Activated T-cell treated with anti-CD3 and anti-CD28 coated beads, Interleukin-2, amount 50 U/mL, for 24 hours (primary cell): Measurements from ENCODE around the gene BMP2K.
A peak's percentile ranks its signal among the peaks of the same experiment; 100 is the strongest.
"Not testable (repeated sequence)": the region's sequence is repeated elsewhere in the genome, so short reads cannot be mapped to it uniquely, and the experiment has no call there.

Source experiments
- DNase-seq: peaks from one replicate; pipeline ENCODE4 v3.0.0-alpha.2; 2020
- H3K27ac Mint-ChIP-seq: 2 replicates; pipeline ENCODE4 v1.8.0; 2020; ENCODE audit warnings: mild to moderate bottlenecking, mixed read lengths
- H3K27me3 Mint-ChIP-seq: 2 replicates; pipeline ENCODE4 v1.8.0; 2020; ENCODE audit warnings: mixed read lengths
- H3K36me3 Mint-ChIP-seq: 2 replicates; pipeline ENCODE4 v1.8.0; 2020; ENCODE audit warnings: low read depth, mixed read lengths
- H3K4me1 Mint-ChIP-seq: 2 replicates; pipeline ENCODE4 v1.8.0; 2020; ENCODE audit warnings: low read depth, mixed read lengths
- H3K4me3 Mint-ChIP-seq: 2 replicates; pipeline ENCODE4 v1.8.0; 2020; ENCODE audit warnings: mild to moderate bottlenecking, moderate library complexity, mixed read lengths
- H3K9me3 Mint-ChIP-seq: 2 replicates; pipeline ENCODE4 v1.8.0; 2020; ENCODE audit warnings: mixed read lengths

The BMP2K gene

GRCh38 chr4:78796526-78796925 lies 20.4 kb downstream of the BMP2K start:
- no peak overlapping the region for H3K4me3 Mint-ChIP-seq
- H3K27ac Mint-ChIP-seq = no peak overlapping the region
- DNase-seq = no peak
- H3K27me3 Mint-ChIP-seq = no peaks in the 10 kb centered on the region
- no peaks in the 10 kb centered on the region for H3K9me3 Mint-ChIP-seq
- peaks cover 19% of the 10 kb centered on the region for H3K4me1 Mint-ChIP-seq
- peaks cover 13% of the 10 kb centered on the region for H3K36me3 Mint-ChIP-seq

DNA sequence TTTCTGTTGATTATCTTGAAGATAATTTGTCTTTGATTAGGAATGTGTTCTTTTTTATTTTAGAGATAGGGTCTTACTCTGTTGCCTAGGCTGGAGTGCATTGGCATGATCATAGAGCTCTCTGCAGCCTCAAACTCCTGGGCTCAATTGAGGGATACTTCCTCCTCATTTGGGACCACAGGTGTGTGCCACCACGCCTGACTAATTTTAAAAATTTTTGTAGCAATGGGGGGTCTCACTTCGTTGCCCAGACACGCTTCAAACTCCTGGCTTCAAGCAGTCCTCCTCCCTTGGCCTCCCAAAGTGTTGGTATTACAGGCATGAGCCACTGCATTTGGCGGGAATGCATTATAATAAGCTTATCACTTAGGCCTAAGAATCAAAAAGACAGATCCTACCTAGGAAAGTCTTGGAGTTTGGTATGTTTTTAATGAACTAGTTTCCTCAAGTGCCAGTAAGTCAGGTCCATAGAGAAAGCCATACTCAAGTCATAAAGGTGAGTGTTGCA lies 21.7 kb downstream of the BMP2K start:
- Mint-ChIP-seq H3K36me3 (peaks cover 13% of the 10 kb centered on the region), H3K27ac (no peak overlapping the region), H3K4me1 (peaks cover 26% of the 10 kb centered on the region), H3K27me3 (no peaks in the 10 kb centered on the region), H3K9me3 (no peaks in the 10 kb centered on the region), H3K4me3 (no peak overlapping the region)
- DNase-seq = no peak

DNA sequence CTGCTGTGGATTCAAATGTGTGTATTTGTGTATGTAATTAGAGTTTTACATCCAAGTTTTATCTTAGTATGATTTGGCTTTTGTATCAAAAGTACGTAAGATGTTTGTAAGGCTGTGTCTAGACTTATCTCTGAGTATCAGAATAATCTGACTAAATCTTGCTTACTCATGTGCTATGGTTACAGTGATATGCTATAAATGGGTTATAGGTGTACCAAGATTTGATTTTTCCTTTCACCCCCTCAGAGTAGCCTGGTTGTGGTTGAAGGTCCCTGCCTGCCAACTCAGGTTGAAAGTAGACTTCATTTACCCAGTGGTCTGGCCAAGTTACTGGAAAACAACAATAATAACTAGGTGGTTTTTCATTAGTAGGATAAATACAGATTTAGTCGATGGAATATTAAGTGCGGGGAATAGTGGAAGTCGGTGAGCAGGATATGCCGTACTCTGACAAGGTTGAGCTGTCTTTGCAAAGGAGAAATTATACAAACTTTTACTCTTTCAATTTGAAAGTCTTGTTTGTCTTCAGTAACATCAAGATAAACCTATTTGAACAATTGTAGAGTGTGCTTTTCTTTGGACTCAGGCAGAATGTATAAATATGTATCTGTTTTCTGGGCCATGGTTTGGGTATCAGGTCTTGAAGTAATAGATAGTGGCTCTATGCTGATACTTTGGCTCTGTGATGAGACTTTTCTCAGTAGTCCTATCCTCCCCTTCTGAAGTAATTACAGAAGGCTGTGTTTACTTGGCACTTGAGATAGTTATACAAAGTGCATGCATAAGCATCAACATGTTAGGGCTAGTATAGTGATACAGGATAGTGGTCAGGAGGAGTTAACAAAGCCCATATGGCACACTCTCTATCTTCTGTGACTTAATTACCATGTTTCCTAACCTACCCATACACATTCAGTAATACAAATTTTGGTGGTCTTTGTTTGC lies 23.7 kb downstream of the BMP2K start:
- H3K4me1 Mint-ChIP-seq = peaks cover 36% of the 10 kb centered on the region
- peaks cover 2% of the 10 kb centered on the region for H3K9me3 Mint-ChIP-seq
- DNase-seq = no peak
- H3K4me3 Mint-ChIP-seq = no peak overlapping the region
- H3K27ac Mint-ChIP-seq = peak overlapping the region; percentile 0
- H3K36me3 Mint-ChIP-seq = peaks cover 10% of the 10 kb centered on the region
- no peaks in the 10 kb centered on the region for H3K27me3 Mint-ChIP-seq

DNA sequence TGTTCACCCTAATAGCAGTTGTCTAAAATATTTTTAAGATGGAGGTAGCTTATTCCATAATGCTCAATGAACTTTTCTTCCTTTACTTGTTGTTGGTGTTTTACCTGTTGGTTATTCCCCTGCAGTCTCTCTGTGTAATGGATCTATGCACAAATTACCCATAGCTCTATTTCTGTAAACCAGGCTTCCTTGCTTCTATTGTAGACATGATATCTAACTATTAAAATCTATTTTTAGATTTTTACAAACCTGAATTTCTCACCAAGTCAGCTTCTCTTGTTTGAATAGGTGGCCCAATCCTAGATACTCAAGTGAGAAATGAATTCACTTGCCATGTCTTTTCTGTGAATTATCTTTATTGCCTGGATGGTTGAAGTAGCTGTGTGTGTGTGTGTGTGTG lies 24.8 kb downstream of the BMP2K start:
- Mint-ChIP-seq H3K36me3 (peaks cover 7% of the 10 kb centered on the region), H3K27me3 (no peaks in the 10 kb centered on the region), H3K4me3 (no peak overlapping the region), H3K4me1 (peaks cover 40% of the 10 kb centered on the region), H3K9me3 (peaks cover 6% of the 10 kb centered on the region), H3K27ac (no peak overlapping the region)
- DNase-seq = no peak

GRCh38 chr4:78803983-78804382 lies 27.8 kb downstream of the BMP2K start:
- H3K4me1 Mint-ChIP-seq = peaks cover 37% of the 10 kb centered on the region
- no peaks in the 10 kb centered on the region for H3K27me3 Mint-ChIP-seq
- no peak for DNase-seq
- peaks cover 14% of the 10 kb centered on the region for H3K9me3 Mint-ChIP-seq
- no peak overlapping the region for H3K27ac Mint-ChIP-seq
- peaks cover 18% of the 10 kb centered on the region for H3K36me3 Mint-ChIP-seq
- no peak overlapping the region for H3K4me3 Mint-ChIP-seq

- no peaks in the 10 kb centered on the region for H3K27me3 Mint-ChIP-seq
- no peak for DNase-seq
- no peak overlapping the region for H3K27ac Mint-ChIP-seq
- peaks cover 14% of the 10 kb centered on the region for H3K9me3 Mint-ChIP-seq
- peaks cover 22% of the 10 kb centered on the region for H3K4me1 Mint-ChIP-seq
- H3K36me3 Mint-ChIP-seq = peaks cover 24% of the 10 kb centered on the region
- H3K4me3 Mint-ChIP-seq = no peak overlapping the region
Measured at GRCh38 chr4:78806943-78807460, 30.9 kb downstream of the BMP2K start.

GRCh38 chr4:78809295-78809694 lies 33.1 kb downstream of the BMP2K start:
- Mint-ChIP-seq H3K9me3 (peaks cover 12% of the 10 kb centered on the region), H3K27ac (no peak overlapping the region), H3K36me3 (peaks cover 24% of the 10 kb centered on the region), H3K4me3 (no peak overlapping the region), H3K27me3 (no peaks in the 10 kb centered on the region), H3K4me1 (peaks cover 16% of the 10 kb centered on the region)
- no peak for DNase-seq

- H3K36me3 Mint-ChIP-seq = peaks cover 20% of the 10 kb centered on the region
- peaks cover 9% of the 10 kb centered on the region for H3K9me3 Mint-ChIP-seq
- no peak overlapping the region for H3K27ac Mint-ChIP-seq
- DNase-seq = no peak
- no peaks in the 10 kb centered on the region for H3K27me3 Mint-ChIP-seq
- no peak overlapping the region for H3K4me3 Mint-ChIP-seq
- H3K4me1 Mint-ChIP-seq = peaks cover 10% of the 10 kb centered on the region
Measured at GRCh38 chr4:78809928-78810835, 34.0 kb downstream of the BMP2K start.

GRCh38 chr4:78811034-78811433 lies 34.9 kb downstream of the BMP2K start:
- peaks cover 19% of the 10 kb centered on the region for H3K36me3 Mint-ChIP-seq
- H3K4me1 Mint-ChIP-seq = peaks cover 9% of the 10 kb centered on the region
- no peaks in the 10 kb centered on the region for H3K27me3 Mint-ChIP-seq
- no peak overlapping the region for H3K4me3 Mint-ChIP-seq
- no peak for DNase-seq
- H3K27ac Mint-ChIP-seq = no peak overlapping the region
- peaks cover 8% of the 10 kb centered on the region for H3K9me3 Mint-ChIP-seq

DNA sequence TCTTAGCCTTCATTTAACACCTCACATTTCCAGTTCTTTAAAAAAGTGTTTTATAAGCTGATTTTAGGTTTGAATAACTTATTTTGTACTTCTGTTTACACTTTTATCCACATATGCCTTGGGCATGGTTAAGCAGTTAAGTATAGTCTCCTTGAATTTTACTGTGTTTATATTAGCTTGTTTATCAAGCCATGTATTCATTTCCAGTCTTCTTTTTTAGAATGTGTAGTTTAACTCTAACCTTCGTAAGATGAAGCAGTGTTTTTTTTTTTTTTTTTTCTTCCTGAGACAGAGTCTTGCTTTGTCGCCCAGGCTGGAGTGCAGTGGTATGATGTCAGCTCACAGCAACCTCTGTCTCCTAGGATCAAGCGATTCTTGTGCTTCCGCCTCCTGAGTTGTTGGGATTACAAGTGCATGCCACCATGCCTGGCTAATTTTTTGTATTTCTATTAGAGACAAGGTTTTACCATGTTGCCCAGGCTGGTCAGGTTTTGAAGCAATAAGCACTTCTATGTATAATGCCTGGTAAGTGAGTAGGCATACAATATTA lies 42.5 kb downstream of the BMP2K start:
- no peak for DNase-seq
- no peaks in the 10 kb centered on the region for H3K27me3 Mint-ChIP-seq
- H3K4me1 Mint-ChIP-seq = peaks cover 12% of the 10 kb centered on the region
- no peak overlapping the region for H3K4me3 Mint-ChIP-seq
- no peaks in the 10 kb centered on the region for H3K9me3 Mint-ChIP-seq
- H3K27ac Mint-ChIP-seq = no peak overlapping the region
- H3K36me3 Mint-ChIP-seq = peaks cover 2% of the 10 kb centered on the region

GRCh38 chr4:78824001-78824400 lies 47.9 kb downstream of the BMP2K start:
- H3K27me3 Mint-ChIP-seq = no peaks in the 10 kb centered on the region
- no peaks in the 10 kb centered on the region for H3K9me3 Mint-ChIP-seq
- no peak overlapping the region for H3K27ac Mint-ChIP-seq
- H3K4me3 Mint-ChIP-seq = no peak overlapping the region
- H3K4me1 Mint-ChIP-seq = peaks cover 17% of the 10 kb centered on the region
- DNase-seq = no peak
- H3K36me3 Mint-ChIP-seq = peaks cover 33% of the 10 kb centered on the region

DNA sequence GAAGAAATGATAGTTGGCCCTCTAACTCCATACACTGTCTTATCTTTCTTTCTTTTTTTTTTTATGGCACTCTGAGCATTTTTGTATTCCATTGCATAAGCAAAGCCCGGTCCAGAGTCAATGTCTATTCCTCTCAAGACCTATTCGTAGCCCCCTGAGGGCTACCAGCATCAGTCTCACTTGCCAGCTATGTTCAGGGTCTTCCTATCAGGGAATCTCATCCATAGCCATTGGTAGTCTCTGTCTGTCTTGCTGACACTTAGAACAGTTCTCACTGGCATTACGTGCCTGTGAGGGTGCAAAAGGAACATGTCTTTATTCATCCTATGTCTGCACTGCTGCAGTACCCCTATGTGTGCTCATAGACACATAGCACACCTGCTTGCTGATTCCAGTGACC lies 51.0 kb downstream of the BMP2K start:
- peaks cover 9% of the 10 kb centered on the region for H3K4me1 Mint-ChIP-seq
- H3K9me3 Mint-ChIP-seq = no peaks in the 10 kb centered on the region
- no peak overlapping the region for H3K27ac Mint-ChIP-seq
- no peaks in the 10 kb centered on the region for H3K27me3 Mint-ChIP-seq
- no peak overlapping the region for H3K4me3 Mint-ChIP-seq
- peaks cover 46% of the 10 kb centered on the region for H3K36me3 Mint-ChIP-seq
- no peak for DNase-seq

DNA sequence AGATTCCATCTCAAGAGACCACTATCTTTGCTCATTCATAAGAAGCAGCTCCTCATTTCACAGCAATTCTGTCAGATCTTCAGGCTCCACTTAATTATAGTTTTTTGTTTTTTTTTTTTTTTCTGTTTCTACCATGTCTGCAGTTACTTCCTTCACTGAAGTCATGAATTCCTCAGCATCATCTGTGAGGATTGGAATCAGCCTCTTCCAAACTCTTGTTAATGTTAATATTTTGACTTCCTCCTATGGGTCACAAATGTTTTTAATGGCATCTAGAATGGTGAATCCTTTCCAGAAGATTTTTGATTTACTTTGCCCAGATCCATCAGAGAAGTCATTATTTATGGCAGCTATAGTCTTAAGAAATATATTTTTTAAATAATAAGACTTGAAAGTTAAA lies 53.1 kb downstream of the BMP2K start:
- Mint-ChIP-seq H3K9me3 (no peaks in the 10 kb centered on the region), H3K27ac (no peak overlapping the region), H3K4me1 (peaks cover 4% of the 10 kb centered on the region), H3K36me3 (peaks cover 52% of the 10 kb centered on the region), H3K27me3 (no peaks in the 10 kb centered on the region), H3K4me3 (no peak overlapping the region)
- DNase-seq = no peak

DNA sequence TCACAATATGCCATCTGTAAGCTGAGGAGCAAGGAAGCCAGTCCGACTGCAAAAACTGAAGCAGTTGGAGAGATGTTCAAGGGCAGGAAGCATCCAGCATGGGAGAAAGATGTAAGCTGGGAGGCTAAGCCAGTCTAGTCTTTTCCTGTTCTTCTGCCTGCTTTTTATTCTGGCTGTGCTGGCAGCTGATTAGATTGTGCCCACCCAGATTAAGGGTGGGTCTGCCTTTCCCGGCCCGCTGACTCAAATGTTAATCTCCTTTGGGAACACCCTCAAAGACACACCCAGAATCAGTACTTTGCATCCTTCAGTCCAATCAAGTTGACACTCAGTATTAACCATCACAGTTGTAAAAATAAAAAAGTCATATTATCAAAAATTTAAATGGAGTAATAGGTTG lies 63.5 kb downstream of the BMP2K start:
- H3K36me3 Mint-ChIP-seq = peaks cover 36% of the 10 kb centered on the region
- H3K9me3 Mint-ChIP-seq, H3K4me3 Mint-ChIP-seq, H3K27me3 Mint-ChIP-seq, H3K4me1 Mint-ChIP-seq, DNase-seq, H3K27ac Mint-ChIP-seq: not testable (repeated sequence)
